ENCODE data around the gene NTN3.
A peak's percentile ranks its signal among the peaks of the same experiment; 100 is the strongest.

NTN3 gene

DNA sequence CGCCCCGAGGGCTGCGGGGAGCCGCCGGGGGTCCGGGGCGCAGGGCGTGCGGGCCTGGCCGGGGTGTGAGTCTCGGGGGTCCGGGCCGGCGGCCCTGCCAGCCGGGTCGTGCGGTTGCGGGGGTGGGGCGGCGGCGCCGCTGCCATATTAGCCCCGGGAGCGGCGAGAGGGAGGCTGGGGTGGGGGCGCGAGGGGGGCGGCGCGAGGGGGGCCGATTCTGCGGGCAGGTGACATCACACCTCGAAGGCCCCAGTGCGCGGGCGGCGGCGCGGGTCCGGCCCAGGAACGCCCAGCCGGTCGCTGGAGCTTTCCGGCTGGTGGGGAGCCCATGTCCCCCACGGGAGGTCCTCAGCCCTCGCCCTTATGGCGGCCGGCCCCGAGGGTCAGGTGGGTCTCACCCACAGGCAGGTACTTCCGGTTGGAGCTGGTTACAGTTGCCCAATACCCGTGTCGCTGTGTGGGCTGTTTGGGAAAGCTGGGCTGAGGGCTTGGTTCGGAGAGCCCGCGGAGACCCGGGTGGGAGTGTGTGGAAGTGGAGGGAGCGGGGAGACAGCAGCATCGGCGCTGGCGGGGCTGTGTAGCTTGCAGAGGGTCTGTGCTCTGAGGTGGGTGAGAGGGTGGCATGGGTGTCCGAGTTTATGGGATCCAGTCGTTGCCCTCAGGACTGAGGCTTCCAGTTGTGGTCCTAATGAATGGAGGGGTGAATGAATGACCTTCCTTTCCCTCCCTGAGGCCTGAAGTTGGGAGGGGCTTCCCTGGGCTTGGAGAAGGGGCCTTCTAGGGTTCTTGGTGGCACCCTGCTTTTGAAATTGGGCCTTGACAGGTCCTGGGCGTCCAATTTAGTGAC, 43.5 kb downstream of the NTN3 start:
- no peak for DNase-seq (ENCODE audit: low read depth)

DNA sequence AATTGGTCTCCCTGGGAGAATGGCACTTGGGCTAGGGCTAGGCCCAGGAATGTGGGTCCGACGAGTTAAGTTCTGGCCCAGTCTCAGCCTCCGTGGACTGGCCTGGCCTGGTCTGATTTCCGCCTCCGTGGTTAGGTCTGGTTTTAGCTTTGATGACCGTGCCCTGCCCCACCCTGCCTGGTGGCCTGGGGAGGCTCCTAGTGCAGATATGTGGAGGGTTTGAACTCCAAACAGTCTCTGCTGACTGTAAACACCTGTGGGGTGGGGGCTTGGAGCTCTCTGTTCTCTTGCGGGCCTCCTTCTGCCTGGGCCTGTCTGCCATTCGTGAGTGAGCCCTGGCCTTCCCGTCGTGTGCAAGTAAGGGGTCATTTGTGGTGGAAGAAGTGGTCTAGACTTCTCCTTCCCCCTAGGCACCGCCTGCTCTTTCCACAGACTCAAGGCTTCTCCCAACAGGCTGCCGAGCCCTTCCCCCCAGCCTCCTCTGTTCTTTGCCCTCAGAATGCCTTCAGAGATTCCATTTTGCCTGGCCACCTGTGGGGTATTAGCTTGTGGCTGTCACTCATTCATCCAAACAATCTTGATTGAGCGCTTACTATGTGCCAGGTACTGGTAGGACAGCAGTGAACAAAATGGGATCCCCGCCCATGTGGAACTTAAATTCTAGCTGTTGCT, 44.2 kb downstream of the NTN3 start:
- no peak for DNase-seq (ENCODE audit: low read depth)

DNA sequence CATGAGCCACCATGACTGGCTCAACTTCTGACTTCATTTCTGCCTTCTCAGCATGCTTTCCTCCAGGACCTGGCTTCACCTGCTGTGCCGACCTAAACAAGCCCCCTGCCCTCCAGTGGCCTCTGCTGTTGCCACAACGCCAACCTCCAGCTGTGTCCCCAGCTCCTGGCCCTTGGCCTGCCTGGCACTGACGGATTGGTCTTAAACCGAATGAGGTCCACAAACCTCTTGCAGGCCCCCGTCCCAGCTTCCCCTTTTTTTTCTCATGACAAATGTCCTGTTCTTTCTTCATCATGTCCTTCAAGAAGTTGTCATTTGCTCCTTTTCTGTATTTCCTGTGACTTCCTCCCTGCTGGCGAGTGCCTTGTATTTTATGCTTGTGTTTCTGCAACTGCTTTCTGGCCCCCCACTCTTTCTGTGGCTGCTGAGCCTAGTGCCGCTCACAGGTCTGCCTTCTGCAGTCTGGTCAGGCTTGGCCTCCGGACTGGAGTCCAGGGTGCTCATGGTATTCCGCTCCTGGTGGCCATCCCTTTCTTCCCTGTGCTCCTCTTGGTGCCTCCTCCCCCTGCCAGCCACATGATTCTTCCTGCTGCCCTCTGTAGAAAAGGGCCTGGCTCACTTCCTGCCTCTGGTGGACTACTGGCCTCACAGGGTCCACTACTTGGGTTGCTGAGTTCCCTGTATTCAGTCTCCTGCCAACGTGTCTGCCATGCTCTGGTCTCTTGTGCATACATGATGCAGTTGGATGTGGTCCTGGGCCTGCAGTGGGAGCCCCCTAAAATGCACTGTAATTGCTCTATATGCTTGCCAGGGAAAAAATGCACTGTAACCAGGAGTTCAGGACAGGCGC, 45.5 kb downstream of the NTN3 start:
- no peak for DNase-seq (ENCODE audit: low read depth)

DNA sequence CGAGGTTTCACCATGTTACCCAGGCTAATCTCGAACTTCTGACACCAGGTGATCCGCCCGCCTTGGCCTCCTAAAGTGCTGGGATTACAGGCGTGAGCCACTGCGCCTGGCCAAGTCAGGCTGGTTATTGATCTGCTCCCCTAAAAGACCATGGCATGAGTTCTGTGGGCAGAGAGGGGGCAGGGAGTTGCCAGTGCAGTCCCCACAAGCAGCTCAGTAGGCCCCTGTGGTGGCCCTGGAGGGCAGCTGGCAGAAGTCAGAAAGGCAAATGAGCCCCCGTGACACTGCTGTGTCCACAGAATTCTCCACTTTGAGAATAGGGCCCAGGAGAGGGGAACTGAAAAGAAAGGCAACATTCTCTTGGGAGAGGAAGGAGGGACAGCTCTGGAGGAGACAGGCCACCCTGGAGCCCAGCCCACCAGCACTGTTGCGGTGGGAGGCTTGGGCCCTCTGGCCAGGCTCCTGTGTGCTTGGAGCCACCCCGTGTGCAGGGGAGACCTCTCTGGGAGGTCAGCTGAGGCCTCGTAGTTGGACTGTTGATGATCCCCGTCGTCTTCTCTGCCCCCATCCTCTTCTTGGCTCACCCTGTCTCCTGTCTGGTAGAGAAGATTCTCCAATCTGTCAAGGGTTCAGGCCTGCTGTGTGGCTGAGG, 47.0 kb downstream of the NTN3 start:
- DNase-seq (ENCODE audit: low read depth): no peak

DNA sequence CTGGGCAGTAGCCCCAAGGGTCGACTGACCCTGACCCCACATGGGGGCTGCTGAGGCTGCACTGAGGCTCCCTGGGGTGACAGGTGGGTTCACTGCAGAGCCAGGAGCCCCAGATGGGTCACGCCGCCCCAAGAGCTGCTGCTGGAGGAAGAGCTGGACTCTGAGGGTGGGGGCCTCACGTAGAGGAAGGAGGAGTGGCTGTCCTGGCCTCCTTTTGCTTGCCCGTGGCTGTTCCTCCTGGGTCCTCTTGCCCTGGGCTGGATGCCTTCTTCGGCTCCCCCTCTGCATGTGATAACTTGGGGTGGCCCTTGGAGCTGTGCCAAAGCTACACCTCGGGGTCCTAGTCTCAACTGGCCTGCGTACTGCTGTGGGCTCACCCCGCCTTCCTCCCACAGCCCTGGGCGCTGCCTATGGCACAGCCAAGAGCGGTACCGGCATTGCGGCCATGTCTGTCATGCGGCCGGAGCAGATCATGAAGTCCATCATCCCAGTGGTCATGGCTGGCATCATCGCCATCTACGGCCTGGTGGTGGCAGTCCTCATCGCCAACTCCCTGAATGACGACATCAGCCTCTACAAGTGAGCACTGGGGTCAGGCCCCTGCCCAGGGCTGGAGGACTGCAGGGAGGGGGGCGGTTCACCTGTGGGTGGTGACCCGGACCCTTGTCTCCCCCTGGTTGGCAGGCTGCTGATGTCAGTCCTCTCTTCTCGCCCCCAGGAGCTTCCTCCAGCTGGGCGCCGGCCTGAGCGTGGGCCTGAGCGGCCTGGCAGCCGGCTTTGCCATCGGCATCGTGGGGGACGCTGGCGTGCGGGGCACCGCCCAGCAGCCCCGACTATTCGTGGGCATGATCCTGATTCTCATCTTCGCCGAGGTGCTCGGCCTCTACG, 48.0 kb downstream of the NTN3 start:
- DNase-seq (ENCODE audit: low read depth): no peak

DNA sequence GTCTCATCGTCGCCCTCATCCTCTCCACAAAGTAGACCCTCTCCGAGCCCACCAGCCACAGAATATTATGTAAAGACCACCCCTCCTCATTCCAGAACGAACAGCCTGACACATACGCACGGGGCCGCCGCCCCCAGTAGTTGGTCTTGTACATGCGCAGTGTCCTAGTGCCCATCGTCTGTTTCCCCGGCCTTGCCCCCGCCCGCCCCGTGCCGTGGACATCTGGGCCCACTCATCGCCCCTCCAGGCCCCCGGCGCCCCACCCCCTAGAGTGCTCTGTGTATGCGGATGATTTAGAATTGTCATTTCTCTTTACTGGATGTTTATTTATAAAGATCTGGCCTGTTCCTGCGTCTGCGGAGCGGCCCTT, 48.6 kb downstream of the NTN3 start:
- no peak for DNase-seq (ENCODE audit: low read depth)

DNA sequence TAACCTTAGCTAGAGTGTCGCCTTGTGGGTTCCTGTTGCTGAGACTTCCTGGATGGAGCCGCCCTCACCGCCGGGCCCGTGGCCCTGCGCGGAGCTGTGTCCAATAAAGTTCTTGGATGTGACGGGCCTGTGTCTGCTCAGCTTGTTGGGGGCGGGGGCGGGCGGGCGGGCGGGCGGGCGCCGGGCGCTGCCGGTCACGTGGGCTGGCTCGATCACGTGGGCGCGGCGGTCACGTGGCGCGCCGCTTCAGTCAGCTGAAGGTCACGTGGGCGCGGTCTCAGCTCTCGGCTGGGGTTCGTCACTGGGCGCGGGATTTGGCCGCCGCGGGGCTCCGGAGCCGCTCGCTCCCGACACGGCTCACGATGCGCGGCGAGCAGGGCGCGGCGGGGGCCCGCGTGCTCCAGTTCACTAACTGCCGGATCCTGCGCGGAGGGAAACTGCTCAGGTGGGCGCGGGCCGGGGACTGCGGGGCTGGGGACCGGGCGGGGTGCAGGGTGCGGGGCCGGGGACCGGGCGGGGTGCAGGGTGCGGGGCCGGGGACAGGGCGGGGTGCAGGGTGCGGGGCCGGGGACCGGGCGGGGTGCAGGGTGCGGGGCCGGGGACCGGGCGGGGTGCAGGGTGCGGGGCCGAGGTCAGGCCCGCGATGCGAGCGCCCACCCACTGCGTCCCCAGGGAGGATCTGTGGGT, 49.1 kb downstream of the NTN3 start, which contains the start of gene AMDHD2:
Gene AMDHD2, plus strand, starts transcription at position 275 of the 687 bp plus-strand sequence. Its CDS starts 88 bp downstream, at position 363.
- peak; percentile 87 for DNase-seq (ENCODE audit: low read depth)

DNA sequence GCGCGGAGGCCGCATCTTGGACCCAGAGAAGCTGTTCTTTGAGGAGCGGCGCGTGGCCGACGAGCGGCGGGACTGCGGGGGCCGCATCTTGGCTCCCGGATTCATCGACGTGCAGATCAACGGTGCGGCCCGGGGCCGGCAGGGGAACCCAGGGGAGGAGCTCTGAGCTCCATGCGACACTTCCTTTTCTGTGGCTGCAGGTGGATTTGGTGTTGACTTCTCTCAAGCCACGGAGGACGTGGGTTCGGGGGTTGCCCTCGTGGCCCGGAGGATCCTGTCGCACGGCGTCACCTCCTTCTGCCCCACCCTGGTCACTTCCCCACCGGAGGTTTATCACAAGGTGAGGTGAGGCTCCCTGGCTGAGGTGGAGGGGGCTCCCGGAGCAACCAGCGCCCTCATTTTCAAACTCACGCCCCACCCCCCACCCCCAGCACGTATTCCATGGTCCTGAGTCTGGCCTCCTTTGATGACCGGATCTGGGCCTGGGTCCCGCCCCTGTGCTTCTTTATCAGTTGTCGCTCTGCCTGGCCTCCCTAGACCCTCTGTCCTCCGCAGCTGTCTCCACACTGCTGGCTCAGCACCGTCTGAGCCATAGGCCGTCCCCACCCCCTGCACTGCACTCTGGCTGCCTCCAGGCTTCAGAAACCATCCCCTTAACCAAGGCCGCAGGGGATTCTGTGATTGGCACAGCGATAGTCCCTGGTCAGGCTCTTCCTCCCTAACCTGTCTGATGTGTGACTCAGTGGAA, 49.9 kb downstream of the NTN3 start:
- DNase-seq (ENCODE audit: low read depth): peak; percentile 61

Data from T follicular helper cell (primary cell).